ENCODE measurements around the gene BSG.
"Not testable (repeated sequence)": the region's sequence is repeated elsewhere in the genome, so short reads cannot be mapped to it uniquely, and the experiment has no call there.

Gene BSG

GRCh38 chr19:617551-618246, 45.3 kb downstream of the BSG start:
- TF ChIP-seq, protein P1, sequence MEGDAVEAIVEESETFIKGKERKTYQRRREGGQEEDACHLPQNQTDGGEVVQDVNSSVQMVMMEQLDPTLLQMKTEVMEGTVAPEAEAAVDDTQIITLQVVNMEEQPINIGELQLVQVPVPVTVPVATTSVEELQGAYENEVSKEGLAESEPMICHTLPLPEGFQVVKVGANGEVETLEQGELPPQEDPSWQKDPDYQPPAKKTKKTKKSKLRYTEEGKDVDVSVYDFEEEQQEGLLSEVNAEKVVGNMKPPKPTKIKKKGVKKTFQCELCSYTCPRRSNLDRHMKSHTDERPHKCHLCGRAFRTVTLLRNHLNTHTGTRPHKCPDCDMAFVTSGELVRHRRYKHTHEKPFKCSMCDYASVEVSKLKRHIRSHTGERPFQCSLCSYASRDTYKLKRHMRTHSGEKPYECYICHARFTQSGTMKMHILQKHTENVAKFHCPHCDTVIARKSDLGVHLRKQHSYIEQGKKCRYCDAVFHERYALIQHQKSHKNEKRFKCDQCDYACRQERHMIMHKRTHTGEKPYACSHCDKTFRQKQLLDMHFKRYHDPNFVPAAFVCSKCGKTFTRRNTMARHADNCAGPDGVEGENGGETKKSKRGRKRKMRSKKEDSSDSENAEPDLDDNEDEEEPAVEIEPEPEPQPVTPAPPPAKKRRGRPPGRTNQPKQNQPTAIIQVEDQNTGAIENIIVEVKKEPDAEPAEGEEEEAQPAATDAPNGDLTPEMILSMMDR (IDR thresholded peaks at IDR 0.05; ENCODE audit: low read depth, low read length) = no peak
- no peaks in the 10 kb centered on the region for H3K9me3 ChIP-seq (ENCODE audit: severe bottlenecking)
- no peak for DNase-seq
- no peak overlapping the region for H3K27ac ChIP-seq
- H3K4me3 ChIP-seq (ENCODE audit: low read depth, low read length) = no peak overlapping the region
- no peaks in the 10 kb centered on the region for H3K27me3 ChIP-seq (ENCODE audit: insufficient read depth, low read depth, severe bottlenecking)
- peaks cover 56% of the 10 kb centered on the region for H3K36me3 ChIP-seq

- Histone ChIP-seq H3K4me3 (ENCODE audit: low read depth, low read length) (no peak overlapping the region), H3K9me3 (ENCODE audit: severe bottlenecking) (no peaks in the 10 kb centered on the region), H3K27ac (no peak overlapping the region), H3K36me3 (peaks cover 55% of the 10 kb centered on the region), H3K27me3 (ENCODE audit: insufficient read depth, low read depth, severe bottlenecking) (no peaks in the 10 kb centered on the region)
- DNase-seq = no peak
- TF ChIP-seq, protein P1 (IDR thresholded peaks at IDR 0.05; ENCODE audit: low read depth, low read length) = no peak
Observed at GRCh38 chr19:618247-618619, 45.8 kb downstream of the BSG start.

- TF ChIP-seq, protein P1 (IDR thresholded peaks at IDR 0.05; ENCODE audit: low read depth, low read length) = no peak
- peaks cover 59% of the 10 kb centered on the region for H3K36me3 ChIP-seq
- no peaks in the 10 kb centered on the region for H3K9me3 ChIP-seq (ENCODE audit: severe bottlenecking)
- no peaks in the 10 kb centered on the region for H3K27me3 ChIP-seq (ENCODE audit: insufficient read depth, low read depth, severe bottlenecking)
- no peak overlapping the region for H3K27ac ChIP-seq
- H3K4me3 ChIP-seq (ENCODE audit: low read depth, low read length) = no peak overlapping the region
- DNase-seq = no peak
Observed at GRCh38 chr19:618674-619285, 46.4 kb downstream of the BSG start.

DNA sequence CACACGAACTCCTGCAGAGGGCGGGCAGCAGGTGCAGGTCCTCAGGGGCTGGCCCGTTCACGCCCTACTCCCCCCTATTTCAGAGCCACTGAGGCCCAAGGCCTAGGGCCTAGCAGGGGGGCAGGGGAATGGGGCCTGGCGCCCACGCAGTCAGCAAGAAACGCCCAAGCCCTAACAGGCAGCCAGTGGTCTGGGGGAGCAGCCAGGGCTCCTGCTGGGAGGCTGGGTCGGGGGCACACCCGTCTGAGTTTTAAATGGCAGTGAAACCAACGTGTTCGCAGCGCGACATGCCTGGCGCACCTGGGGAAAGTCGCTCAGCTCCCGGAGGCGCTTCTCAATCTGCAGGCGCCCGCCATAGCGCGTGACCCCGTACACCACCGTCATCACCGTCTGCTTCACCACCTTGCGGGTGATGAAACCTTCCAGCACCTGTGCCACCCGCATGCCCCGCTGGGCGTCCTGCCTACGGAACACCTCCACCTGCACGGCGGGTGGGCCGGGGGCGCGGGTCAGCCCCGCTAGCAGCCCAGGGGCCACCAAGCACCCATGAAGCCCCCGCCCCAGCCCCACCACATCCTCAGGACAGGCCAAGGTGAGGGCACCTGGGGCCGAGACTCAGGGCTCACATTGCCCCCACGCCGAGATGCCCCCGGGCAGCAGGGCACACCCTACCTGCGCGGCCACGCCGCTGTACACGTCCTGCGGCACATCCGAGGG, 47.0 kb downstream of the BSG start:
- no peak overlapping the region for H3K4me3 ChIP-seq (ENCODE audit: low read depth, low read length)
- TF ChIP-seq, protein P1 (IDR thresholded peaks at IDR 0.05; ENCODE audit: low read depth, low read length) = no peak
- peaks cover 59% of the 10 kb centered on the region for H3K36me3 ChIP-seq
- H3K9me3 ChIP-seq (ENCODE audit: severe bottlenecking) = no peaks in the 10 kb centered on the region
- no peak overlapping the region for H3K27ac ChIP-seq
- H3K27me3 ChIP-seq (ENCODE audit: insufficient read depth, low read depth, severe bottlenecking) = no peaks in the 10 kb centered on the region
- no peak for DNase-seq

DNA sequence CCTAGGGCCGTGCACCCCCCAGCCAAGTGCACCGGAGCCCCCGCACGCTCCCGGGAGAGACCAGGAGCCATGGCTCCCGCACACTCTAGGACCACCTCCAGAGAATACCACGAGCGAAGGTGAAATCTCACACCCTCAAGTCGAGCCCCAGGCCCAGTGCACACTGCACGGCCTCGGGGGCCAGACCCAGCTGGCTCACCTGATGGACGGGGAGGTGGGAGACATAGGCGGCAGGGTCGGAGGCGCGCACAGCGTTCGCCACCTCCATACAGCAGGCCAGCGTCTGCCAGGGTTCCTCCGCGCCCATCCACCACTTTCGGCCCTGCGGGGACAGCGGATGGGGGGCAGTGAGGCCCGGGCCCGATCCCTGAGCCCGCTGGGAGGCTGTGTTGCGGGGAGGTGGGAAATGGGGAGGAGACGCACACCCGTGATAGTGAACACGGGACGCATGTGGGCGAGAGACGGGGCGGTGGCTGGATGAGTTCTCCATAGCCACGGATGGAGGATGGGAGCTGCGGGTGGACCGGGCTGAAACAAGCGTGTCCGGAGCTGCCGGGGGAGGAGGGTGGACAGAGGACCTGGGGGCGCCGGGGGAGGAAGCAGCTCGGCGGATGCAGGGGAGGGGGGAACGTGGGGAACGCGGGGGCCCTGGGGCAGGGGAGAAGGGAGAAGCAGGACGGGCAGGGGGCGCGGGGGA, 47.9 kb downstream of the BSG start:
- Histone ChIP-seq H3K27ac (no peak overlapping the region), H3K36me3 (peaks cover 58% of the 10 kb centered on the region), H3K27me3 (ENCODE audit: insufficient read depth, low read depth, severe bottlenecking) (no peaks in the 10 kb centered on the region), H3K9me3 (ENCODE audit: severe bottlenecking) (no peaks in the 10 kb centered on the region), H3K4me3 (ENCODE audit: low read depth, low read length) (no peak overlapping the region)
- no peak for DNase-seq
- TF ChIP-seq, protein P1 (IDR thresholded peaks at IDR 0.05; ENCODE audit: low read depth, low read length) = no peak

DNA sequence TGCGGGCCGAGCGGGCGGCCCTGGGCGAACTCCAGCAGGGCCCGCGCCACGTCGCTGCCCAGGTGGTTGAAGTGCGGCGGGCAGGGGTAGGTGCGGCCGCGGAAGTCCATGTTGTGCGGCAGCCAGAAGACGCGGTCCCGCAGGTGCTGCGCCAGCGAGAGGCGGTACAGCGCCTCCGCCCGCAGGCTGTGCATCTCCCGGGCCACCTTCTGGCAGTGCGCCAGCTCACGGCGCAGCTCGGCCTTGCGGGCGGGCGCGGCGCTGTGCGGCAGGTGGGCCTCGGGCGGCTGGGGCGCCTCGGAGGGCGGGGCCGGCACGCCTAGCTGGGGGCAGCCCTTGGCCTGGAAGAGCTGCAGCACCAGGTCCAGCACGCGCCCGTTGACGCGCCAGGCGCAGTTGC, 48.8 kb downstream of the BSG start:
- not testable (repeated sequence) for H3K27me3 ChIP-seq (ENCODE audit: insufficient read depth, low read depth, severe bottlenecking); H3K4me3 ChIP-seq (ENCODE audit: low read depth, low read length); H3K27ac ChIP-seq; H3K9me3 ChIP-seq (ENCODE audit: severe bottlenecking); DNase-seq
- peaks cover 62% of the 10 kb centered on the region for H3K36me3 ChIP-seq

Data from WERI-Rb-1 (cell line).